ENCODE measurements around the gene KY. TPM values are rescaled to one million over a fixed set of nuclear protein-coding genes. Genes with fewer than 3 reads are reported as not detected.

The KY gene
- total RNA-seq, 6 experiments from 2014 or later: 0.11 to 0.16 TPM; not detected in 4

GRCh38 chr3:134638385-134639030 is 12.3 kb downstream of the KY start:
- no peaks in the 10 kb centered on the region for H3K36me3 Mint-ChIP-seq (ENCODE audit: low read depth)
- no peaks in the 10 kb centered on the region for H3K9me3 Mint-ChIP-seq
- peaks cover 9% of the 10 kb centered on the region for H3K27me3 Mint-ChIP-seq (ENCODE audit: insufficient read depth)
- no peak for DNase-seq
- no peaks in the 10 kb centered on the region for H3K4me1 Mint-ChIP-seq (ENCODE audit: low read depth)
- H3K4me3 Mint-ChIP-seq: no peak overlapping the region
- TF ChIP-seq, protein P1, sequence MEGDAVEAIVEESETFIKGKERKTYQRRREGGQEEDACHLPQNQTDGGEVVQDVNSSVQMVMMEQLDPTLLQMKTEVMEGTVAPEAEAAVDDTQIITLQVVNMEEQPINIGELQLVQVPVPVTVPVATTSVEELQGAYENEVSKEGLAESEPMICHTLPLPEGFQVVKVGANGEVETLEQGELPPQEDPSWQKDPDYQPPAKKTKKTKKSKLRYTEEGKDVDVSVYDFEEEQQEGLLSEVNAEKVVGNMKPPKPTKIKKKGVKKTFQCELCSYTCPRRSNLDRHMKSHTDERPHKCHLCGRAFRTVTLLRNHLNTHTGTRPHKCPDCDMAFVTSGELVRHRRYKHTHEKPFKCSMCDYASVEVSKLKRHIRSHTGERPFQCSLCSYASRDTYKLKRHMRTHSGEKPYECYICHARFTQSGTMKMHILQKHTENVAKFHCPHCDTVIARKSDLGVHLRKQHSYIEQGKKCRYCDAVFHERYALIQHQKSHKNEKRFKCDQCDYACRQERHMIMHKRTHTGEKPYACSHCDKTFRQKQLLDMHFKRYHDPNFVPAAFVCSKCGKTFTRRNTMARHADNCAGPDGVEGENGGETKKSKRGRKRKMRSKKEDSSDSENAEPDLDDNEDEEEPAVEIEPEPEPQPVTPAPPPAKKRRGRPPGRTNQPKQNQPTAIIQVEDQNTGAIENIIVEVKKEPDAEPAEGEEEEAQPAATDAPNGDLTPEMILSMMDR (IDR thresholded peaks at IDR 0.05): no peak
- H3K27ac Mint-ChIP-seq: no peak overlapping the region

GRCh38 chr3:134636406-134636805 is 14.4 kb downstream of the KY start:
- no peak overlapping the region for H3K4me3 Mint-ChIP-seq
- no peak overlapping the region for H3K27ac Mint-ChIP-seq
- H3K4me1 Mint-ChIP-seq (ENCODE audit: low read depth): no peaks in the 10 kb centered on the region
- H3K36me3 Mint-ChIP-seq (ENCODE audit: low read depth): no peaks in the 10 kb centered on the region
- H3K9me3 Mint-ChIP-seq: no peaks in the 10 kb centered on the region
- peaks cover 7% of the 10 kb centered on the region for H3K27me3 Mint-ChIP-seq (ENCODE audit: insufficient read depth)
- DNase-seq: no peak
- TF ChIP-seq, protein P1 (IDR thresholded peaks at IDR 0.05): no peak

GRCh38 chr3:134630506-134630905 is 20.3 kb downstream of the KY start:
- peaks cover 4% of the 10 kb centered on the region; the same call in 1 of the 2 replicates for H3K36me3 Mint-ChIP-seq (ENCODE audit: low read depth)
- no peak overlapping the region for H3K27ac Mint-ChIP-seq
- DNase-seq: peak; percentile 35

GRCh38 chr3:134628884-134629283 is 21.9 kb downstream of the KY start:
- TF ChIP-seq, protein P1 (IDR thresholded peaks at IDR 0.05): no peak
- Mint-ChIP-seq H3K36me3 (ENCODE audit: low read depth) (peaks cover 4% of the 10 kb centered on the region; the same call in 1 of the 2 replicates), H3K27ac (no peak overlapping the region), H3K4me1 (ENCODE audit: low read depth) (peaks cover 6% of the 10 kb centered on the region; the same call in 1 of the 2 replicates), H3K27me3 (ENCODE audit: insufficient read depth) (peaks cover 10% of the 10 kb centered on the region; the same call in 1 of the 2 replicates), H3K4me3 (no peak overlapping the region), H3K9me3 (peaks cover 7% of the 10 kb centered on the region; the same call in 1 of the 2 replicates)
- no peak for DNase-seq

More at GRCh38 chr3:134630506-134630905, 20.3 kb downstream of the KY start:
- H3K27me3 Mint-ChIP-seq (ENCODE audit: insufficient read depth): peaks cover 8% of the 10 kb centered on the region; the same call in 1 of the 2 replicates
- peaks cover 7% of the 10 kb centered on the region; the same call in 1 of the 2 replicates for H3K9me3 Mint-ChIP-seq
- peaks cover 6% of the 10 kb centered on the region; the same call in 1 of the 2 replicates for H3K4me1 Mint-ChIP-seq (ENCODE audit: low read depth)
- H3K4me3 Mint-ChIP-seq: no peak overlapping the region
- TF ChIP-seq, protein P1 (IDR thresholded peaks at IDR 0.05): peak; percentile 78

DNA sequence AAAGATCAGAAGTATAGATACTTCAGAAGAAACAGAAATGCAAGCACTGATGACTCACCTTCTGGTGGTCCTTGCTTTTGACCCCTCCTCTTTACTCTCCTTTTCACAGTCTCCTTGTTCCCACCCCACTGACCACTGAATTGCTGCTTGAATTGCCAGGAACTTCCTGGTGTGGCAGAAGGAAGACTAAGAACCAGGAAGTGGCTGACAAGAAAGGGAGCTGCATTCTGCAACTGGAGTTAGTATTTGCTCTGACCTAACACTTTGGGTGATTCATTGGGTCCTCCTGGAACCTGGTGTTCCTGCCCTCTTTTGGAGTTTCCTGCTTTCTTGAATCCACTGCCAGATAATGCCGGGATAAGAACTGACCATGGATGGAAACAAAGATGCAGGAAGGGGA is 23.0 kb downstream of the KY start:
- peaks cover 10% of the 10 kb centered on the region; the same call in 1 of the 2 replicates for H3K27me3 Mint-ChIP-seq (ENCODE audit: insufficient read depth)
- H3K4me1 Mint-ChIP-seq (ENCODE audit: low read depth): peaks cover 6% of the 10 kb centered on the region; the same call in 1 of the 2 replicates
- DNase-seq: no peak
- H3K9me3 Mint-ChIP-seq: peaks cover 7% of the 10 kb centered on the region; the same call in 1 of the 2 replicates
- H3K27ac Mint-ChIP-seq: no peak overlapping the region
- H3K36me3 Mint-ChIP-seq (ENCODE audit: low read depth): peaks cover 4% of the 10 kb centered on the region; the same call in 1 of the 2 replicates
- H3K4me3 Mint-ChIP-seq: no peak overlapping the region
- TF ChIP-seq, protein P1 (IDR thresholded peaks at IDR 0.05): no peak
